HEK293 (cell line): ENCODE results near the gene NMT2.

Source experiments
- CTCF ChIA-PET: fragments of 350-600 bp; formaldehyde crosslinking; extraction: SDS; loops from one replicate; lab custom pipeline; 2021; ENCODE audit warnings: antibody characterized with exemption; lab: Yijun Ruan, JAX
- POLR2A ChIA-PET: fragments of 300-600 bp; formaldehyde crosslinking; extraction: SDS; loops from one replicate; lab custom pipeline; 2020; ENCODE audit warnings: antibody characterized with exemption, inconsistent platforms; lab: Yijun Ruan, JAX
- H3K27ac ChIP-seq: fragments of 200-500 bp; sonication (Bioruptor generic); 2 replicates; pipeline ENCODE4 v1.5.1; 2014; ENCODE audit warnings: low read depth, low read length, control low read depth, inconsistent platforms; ENCODE audit errors: extremely low read depth
- H3K36me3 ChIP-seq, 2 experiments: fragments of 200-500 bp in 1 of 2; sonication (Bioruptor generic) in 1 of 2; 1 replicate in 1 of 2; 2 replicates in 1 of 2; pipeline ENCODE4 v1.5.1; 2014 to 2017; ENCODE audit warnings: inconsistent platforms in 2 of 2, low read length in 2 of 2; ENCODE audit not compliant: control insufficient read depth in 2 of 2, insufficient read depth in 1 of 2
- H3K4me1 ChIP-seq: fragments of 200-500 bp; sonication (Bioruptor generic); 2 replicates; pipeline ENCODE4 v1.5.1; 2014; ENCODE audit warnings: mild to moderate bottlenecking, low read length, inconsistent platforms; ENCODE audit not compliant: control insufficient read depth, insufficient read depth
- H3K4me3 ChIP-seq: 2 replicates; pipeline ENCODE4 v1.5.1; 2011; ENCODE audit warnings: low read depth, mild to moderate bottlenecking, control low read depth, low read length, moderate library complexity
- H3K9me3 ChIP-seq: fragments of 200-500 bp; sonication (Bioruptor generic); 2 replicates; pipeline ENCODE4 v1.5.1; 2014; ENCODE audit warnings: low read depth, low read length, inconsistent platforms; ENCODE audit not compliant: control insufficient read depth, insufficient read depth
- AEBP2 ChIP-seq: fragments of 450-650 bp; formaldehyde crosslinking; IDR thresholded peaks from 2 replicates; pipeline ENCODE4 v1.5.1; 2016; ENCODE audit warnings: missing biosample characterization, missing genetic modification characterization, borderline replicate concordance
- GLIS2 ChIP-seq: fragments of 450-650 bp; formaldehyde crosslinking; IDR thresholded peaks from 2 replicates; pipeline ENCODE4 v1.5.1; 2016; ENCODE audit warnings: missing biosample characterization, missing genetic modification characterization
- KLF8 ChIP-seq: fragments of 450-650 bp; formaldehyde crosslinking; IDR thresholded peaks from 2 replicates; pipeline ENCODE4 v1.5.1; 2016; ENCODE audit warnings: missing biosample characterization, missing genetic modification characterization
- OVOL3 ChIP-seq: fragments of 450-650 bp; formaldehyde crosslinking; IDR thresholded peaks from 2 replicates; pipeline ENCODE4 v1.5.1; 2016; ENCODE audit warnings: missing biosample characterization, missing genetic modification characterization
- ZBTB48 ChIP-seq: fragments of 450-650 bp; formaldehyde crosslinking; IDR thresholded peaks from 2 replicates; pipeline ENCODE4 v1.5.1; 2016; ENCODE audit warnings: missing biosample characterization, missing genetic modification characterization
- ZBTB7A ChIP-seq: fragments of 450-650 bp; formaldehyde crosslinking; IDR thresholded peaks from 2 replicates; pipeline ENCODE4 v1.5.1; 2016; ENCODE audit warnings: low read depth, missing biosample characterization, missing genetic modification characterization
- ZNF16 ChIP-seq: fragments of 450-650 bp; formaldehyde crosslinking; IDR thresholded peaks from 2 replicates; pipeline ENCODE4 v1.5.1; 2016; ENCODE audit warnings: low read depth, missing biosample characterization, missing genetic modification characterization
- ZNF174 ChIP-seq: fragments of 450-650 bp; formaldehyde crosslinking; IDR thresholded peaks from 2 replicates; pipeline ENCODE4 v1.5.0; 2017; ENCODE audit warnings: missing biosample characterization, mild to moderate bottlenecking, missing genetic modification characterization
- ZNF239 ChIP-seq: fragments of 450-650 bp; formaldehyde crosslinking; IDR thresholded peaks from 2 replicates; pipeline ENCODE4 v1.5.1; 2016; ENCODE audit warnings: missing biosample characterization, missing genetic modification characterization
- ZNF302 ChIP-seq: fragments of 450-650 bp; formaldehyde crosslinking; IDR thresholded peaks from 2 replicates; pipeline ENCODE4 v1.5.1; 2016; ENCODE audit warnings: missing biosample characterization, missing genetic modification characterization, low read depth
- ZNF561 ChIP-seq: fragments of 450-650 bp; IDR thresholded peaks from 2 replicates; pipeline ENCODE4 v1.5.1; 2018; ENCODE audit warnings: missing biosample characterization, missing genetic modification characterization, borderline replicate concordance
- ZNF670 ChIP-seq: fragments of 450-650 bp; formaldehyde crosslinking; IDR thresholded peaks from 2 replicates; pipeline ENCODE4 v1.5.1; 2016; ENCODE audit warnings: missing biosample characterization, missing genetic modification characterization, low read depth
- ZNF701 ChIP-seq: fragments of 450-650 bp; formaldehyde crosslinking; IDR thresholded peaks from 2 replicates; pipeline ENCODE4 v1.5.1; 2016; ENCODE audit warnings: missing biosample characterization, missing genetic modification characterization
- ZNF768 ChIP-seq: fragments of 450-650 bp; formaldehyde crosslinking; IDR thresholded peaks from 2 replicates; pipeline ENCODE4 v1.5.1; 2018; ENCODE audit warnings: missing biosample characterization, mild to moderate bottlenecking, missing genetic modification characterization
- ZNF792 ChIP-seq: fragments of 450-650 bp; formaldehyde crosslinking; IDR thresholded peaks from 2 replicates; pipeline ENCODE4 v1.5.1; 2016; ENCODE audit warnings: missing biosample characterization, missing genetic modification characterization
- ZSCAN18 ChIP-seq: fragments of 450-650 bp; formaldehyde crosslinking; IDR thresholded peaks from 2 replicates; pipeline ENCODE4 v1.5.1; 2016; ENCODE audit warnings: missing biosample characterization, missing genetic modification characterization
- TF ChIP-seq, protein P1 (sequence below): fragments of 450-650 bp; formaldehyde crosslinking; IDR thresholded peaks from 2 replicates; pipeline ENCODE4 v1.5.1; 2016; ENCODE audit warnings: missing biosample characterization, missing genetic modification characterization

The NMT2 gene

DNA sequence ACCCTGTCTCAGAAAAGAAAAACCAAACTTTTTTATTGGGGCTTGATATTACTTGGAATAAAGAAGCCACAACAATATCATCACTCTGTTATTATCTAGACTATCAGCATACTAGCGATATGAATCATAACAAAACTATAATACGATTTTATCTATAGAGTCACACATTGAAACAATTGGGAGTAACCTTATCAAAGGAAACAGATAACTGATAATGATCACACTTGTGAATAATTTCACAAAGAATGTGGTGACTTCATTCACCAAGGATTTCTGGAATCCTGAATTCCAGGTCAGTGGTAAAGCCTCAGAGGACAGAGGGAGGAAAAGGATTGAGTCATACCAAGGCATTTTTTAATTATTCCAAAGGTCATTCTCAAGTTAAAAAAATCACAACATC lies 32.1 kb upstream of the NMT2 start (continued):
- TF ChIP-seq ZSCAN18 (tag by site-specific recombination) (no peak), ZNF302 (tag by site-specific recombination) (no peak), ZBTB48 (tag by site-specific recombination) (no peak), ZNF701 (tag by site-specific recombination) (no peak), ZNF768 (tag by site-specific recombination) (no peak), AEBP2 (tag by site-specific recombination) (no peak)
- TF ChIP-seq, protein P1, sequence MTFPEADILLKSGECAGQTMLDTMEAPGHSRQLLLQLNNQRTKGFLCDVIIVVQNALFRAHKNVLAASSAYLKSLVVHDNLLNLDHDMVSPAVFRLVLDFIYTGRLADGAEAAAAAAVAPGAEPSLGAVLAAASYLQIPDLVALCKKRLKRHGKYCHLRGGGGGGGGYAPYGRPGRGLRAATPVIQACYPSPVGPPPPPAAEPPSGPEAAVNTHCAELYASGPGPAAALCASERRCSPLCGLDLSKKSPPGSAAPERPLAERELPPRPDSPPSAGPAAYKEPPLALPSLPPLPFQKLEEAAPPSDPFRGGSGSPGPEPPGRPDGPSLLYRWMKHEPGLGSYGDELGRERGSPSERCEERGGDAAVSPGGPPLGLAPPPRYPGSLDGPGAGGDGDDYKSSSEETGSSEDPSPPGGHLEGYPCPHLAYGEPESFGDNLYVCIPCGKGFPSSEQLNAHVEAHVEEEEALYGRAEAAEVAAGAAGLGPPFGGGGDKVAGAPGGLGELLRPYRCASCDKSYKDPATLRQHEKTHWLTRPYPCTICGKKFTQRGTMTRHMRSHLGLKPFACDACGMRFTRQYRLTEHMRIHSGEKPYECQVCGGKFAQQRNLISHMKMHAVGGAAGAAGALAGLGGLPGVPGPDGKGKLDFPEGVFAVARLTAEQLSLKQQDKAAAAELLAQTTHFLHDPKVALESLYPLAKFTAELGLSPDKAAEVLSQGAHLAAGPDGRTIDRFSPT (tag by site-specific recombination), result peak; percentile 66

- ChIA-PET POLR2A (interaction anchor here (1.3 kb wide), 1 partner anchor 29 kb away, joined by 4 read pairs; the partner anchor contains the start of gene NMT2), CTCF (no interaction called here)
- Histone ChIP-seq H3K27ac (no peak overlapping the region), H3K36me3 (no peaks in the 10 kb centered on the region), H3K9me3 (no peaks in the 10 kb centered on the region), H3K4me1 (no peaks in the 10 kb centered on the region), H3K4me3 (no peak overlapping the region)
- no peak for TF ChIP-seq ZNF670 (tag by site-specific recombination)
- TF ChIP-seq ZNF239 (tag by site-specific recombination), result no peak
- no peak for TF ChIP-seq KLF8
- TF ChIP-seq OVOL3 (tag by site-specific recombination), result no peak
- no peak for TF ChIP-seq ZNF16
- TF ChIP-seq ZBTB7A, result no peak
Measured at GRCh38 chr10:15197911-15198310, 29.4 kb upstream of the NMT2 start.

GRCh38 chr10:15197276-15197675 lies 28.8 kb upstream of the NMT2 start:
- no peak for TF ChIP-seq ZNF792
- TF ChIP-seq ZNF174 (tag by site-specific recombination), result no peak
- no peak for TF ChIP-seq ZNF561 (tag by site-specific recombination)
- TF ChIP-seq GLIS2, result no peak
- POLR2A ChIA-PET, result interaction anchor here (1.3 kb wide), 1 partner anchor 29 kb away, joined by 4 read pairs; the partner anchor contains the start of gene NMT2
- CTCF ChIA-PET, result no interaction called here
- Histone ChIP-seq H3K36me3 (no peaks in the 10 kb centered on the region), H3K9me3 (no peaks in the 10 kb centered on the region), H3K27ac (no peak overlapping the region), H3K4me3 (no peak overlapping the region), H3K4me1 (no peaks in the 10 kb centered on the region)
